H1 (cell line): ENCODE results near the gene SHQ1. TPM values are rescaled to one million over a fixed set of nuclear protein-coding genes. Genes with fewer than 3 reads are reported as not detected.

Source experiments
- MAFK ChIP-seq: IDR thresholded peaks from 2 replicates; pipeline ENCODE4 v1.6.1; 2012; ENCODE audit warnings: low read depth, mild to moderate bottlenecking, improper control_type of control experiment, low read length
- PHF8 ChIP-seq: fragments of 200-600 bp; sonication (generic); conservative IDR thresholded peaks from 2 replicates; pipeline ENCODE4 v1.7.1; 2012; ENCODE audit warnings: low read depth, mild to moderate bottlenecking, inconsistent platforms, low read length, moderate library complexity
- polyA plus RNA-seq, 7 experiments: library from polyadenylated mRNA; depleted of rRNA in 3 of 7; stranded (reverse) in 5 of 7; unstranded in 2 of 7; fragments of >200 nt in 5 of 7; fragments of 200-250 nt in 2 of 7; gene quantifications; 1 replicate in 5 of 7; 2 replicates in 1 of 7; 4 replicates in 1 of 7; pipeline versions ENCODE4 v1.2.1 to v1.2.3, GENCODE V29; 2011 to 2013; ENCODE audit warnings: missing spikeins in 2 of 7, mixed read lengths in 2 of 7
- total RNA-seq: library from RNA; stranded (reverse); fragmentation: NEBNext Ultra II Directional; extraction: Animal tissue kit (Norgen Biotek cat#: 25700); gene quantifications from 2 replicates; pipeline ENCODE4 v1.2.1, GENCODE V29; 2021

SHQ1 gene
- total and polyA plus RNA-seq, 2 of the 8 experiments (the other 6 are each of a cell fraction or from before 2014, with no cell fraction given) = 10.7 to 34.4 TPM

GRCh38 chr3:72818905-72819304, 29.3 kb downstream of the SHQ1 start (continued):
- TF ChIP-seq MAFK (no peak), PHF8 (no peak)
